ENCODE measurements around the gene LTBP1. TPM values are rescaled to one million over a fixed set of nuclear protein-coding genes. Genes with fewer than 3 reads are reported as not detected.
"Not testable (repeated sequence)": the region's sequence is repeated elsewhere in the genome, so short reads cannot be mapped to it uniquely, and the experiment has no call there.

Gene LTBP1
- total RNA-seq, 2 donors from 2014 or later: 0.04 to 0.29 TPM

DNA sequence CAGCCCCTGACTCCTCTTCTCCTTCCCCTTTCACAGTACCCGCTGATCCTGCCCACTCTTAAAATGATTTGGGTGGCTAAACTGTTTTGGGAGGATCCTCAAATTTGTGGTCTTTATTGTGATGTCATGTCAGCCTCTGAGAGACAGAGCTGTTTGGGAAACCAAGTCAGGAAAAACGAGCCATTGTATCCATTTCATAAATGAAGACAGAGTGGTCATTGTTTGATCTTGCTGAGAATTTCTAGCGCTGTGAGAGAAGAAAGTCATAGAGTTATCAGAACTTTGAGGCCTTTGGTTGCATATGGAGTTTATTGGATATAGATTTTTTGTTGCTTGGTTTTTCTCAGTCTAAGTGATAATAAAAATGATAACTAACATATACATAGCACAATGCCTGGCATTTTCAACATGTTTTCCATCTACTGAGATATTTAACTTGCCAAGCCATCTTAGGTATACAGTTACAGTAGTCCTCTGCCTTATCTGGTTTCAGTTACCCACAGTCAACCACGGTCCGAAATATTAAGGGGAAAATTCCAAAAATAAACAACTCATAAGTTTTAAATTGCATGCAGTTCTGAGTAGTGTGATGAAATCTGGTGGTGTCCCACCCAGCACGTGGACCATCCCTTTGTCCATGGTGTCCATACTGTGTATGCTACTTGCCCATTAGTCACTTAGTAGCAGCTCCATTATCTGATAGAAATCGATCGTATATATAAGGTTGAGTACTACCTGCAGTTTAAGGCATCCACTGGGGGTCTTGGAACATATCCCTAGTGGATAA, 424.7 kb downstream of the LTBP1 start:
- ATAC-seq (replicated peaks): no peak
- Mint-ChIP-seq H3K36me3 (ENCODE audit: low read depth) (no peaks in the 10 kb centered on the region), H3K4me1 (no peaks in the 10 kb centered on the region), H3K4me3 (no peak overlapping the region), H3K9me3 (no peaks in the 10 kb centered on the region), H3K27me3 (peaks cover 7% of the 10 kb centered on the region), H3K27ac (no peak overlapping the region)

DNA sequence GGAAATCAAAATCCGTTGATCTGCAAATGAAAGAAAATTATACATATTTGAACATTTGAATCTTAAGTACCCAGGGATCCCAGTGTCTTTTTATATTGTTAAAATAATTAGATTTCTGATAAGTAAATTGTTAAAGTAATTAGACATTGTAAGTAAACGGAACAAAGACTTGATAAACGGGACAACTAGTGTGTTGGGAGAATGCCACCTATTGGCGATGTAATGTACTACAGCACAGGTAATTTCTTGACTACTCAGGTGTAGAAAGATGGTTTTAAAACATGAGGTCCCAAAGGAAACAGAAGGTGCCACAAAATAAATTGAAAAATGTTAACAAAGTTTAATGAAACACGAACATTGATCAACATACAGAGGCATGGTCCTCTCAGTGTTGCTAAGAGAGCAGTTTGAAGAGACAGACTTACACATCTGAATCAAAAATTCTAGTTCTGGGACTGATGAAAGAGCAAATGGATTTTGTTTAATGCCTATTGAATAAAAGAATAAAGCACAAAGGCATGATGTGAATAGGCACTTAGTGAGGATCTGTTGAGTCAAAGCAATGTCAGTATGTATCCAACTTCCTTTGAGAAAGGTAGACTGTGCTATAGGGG, 426.3 kb downstream of the LTBP1 start:
- Mint-ChIP-seq H3K27me3 (peaks cover 3% of the 10 kb centered on the region), H3K9me3 (no peaks in the 10 kb centered on the region), H3K27ac (no peak overlapping the region), H3K36me3 (ENCODE audit: low read depth) (no peaks in the 10 kb centered on the region), H3K4me1 (no peaks in the 10 kb centered on the region), H3K4me3 (no peak overlapping the region)
- no peak for ATAC-seq (replicated peaks)

DNA sequence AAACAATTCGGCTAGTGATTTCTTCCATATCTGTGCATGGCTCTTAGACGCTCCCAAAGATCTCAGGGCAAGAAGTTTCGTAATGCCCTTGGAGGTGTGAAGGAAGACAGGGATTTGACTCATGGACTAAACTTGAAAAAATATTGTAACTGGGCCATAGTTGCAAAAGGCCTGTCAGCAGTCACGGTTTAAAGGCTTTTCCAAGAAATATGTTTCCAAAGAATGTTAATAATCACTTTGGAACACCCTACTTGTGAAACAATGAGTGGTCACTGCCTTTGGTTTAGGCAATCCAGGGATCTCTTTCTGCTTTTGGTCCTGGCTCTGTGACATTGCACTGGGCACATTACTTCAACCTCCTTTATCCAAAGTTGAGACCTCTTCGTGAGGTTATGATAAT, 427.2 kb downstream of the LTBP1 start:
- H3K36me3 Mint-ChIP-seq (ENCODE audit: low read depth): no peaks in the 10 kb centered on the region
- H3K4me1 Mint-ChIP-seq: no peaks in the 10 kb centered on the region
- H3K9me3 Mint-ChIP-seq: no peaks in the 10 kb centered on the region
- ATAC-seq (replicated peaks): no peak
- H3K27me3 Mint-ChIP-seq: peaks cover 3% of the 10 kb centered on the region
- H3K4me3 Mint-ChIP-seq: no peak overlapping the region
- no peak overlapping the region for H3K27ac Mint-ChIP-seq

DNA sequence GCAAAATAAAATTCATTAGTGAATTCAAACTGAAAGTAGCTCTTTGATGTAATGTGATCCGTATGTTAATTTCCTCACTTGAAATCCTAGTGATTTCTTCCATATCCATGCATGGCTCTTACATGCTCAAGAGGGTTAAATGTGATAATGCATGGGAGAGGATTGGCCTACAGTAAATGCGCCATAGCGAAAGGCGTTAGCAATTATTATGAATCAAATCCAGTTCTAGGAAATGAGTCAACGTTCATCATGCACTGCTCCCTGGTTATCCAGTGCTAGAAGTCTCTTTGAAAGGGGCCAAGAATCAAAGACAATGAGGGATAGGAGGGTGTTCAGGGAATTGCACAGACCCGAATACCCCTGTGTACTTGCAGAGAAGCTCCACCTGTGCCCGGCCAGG, 428.3 kb downstream of the LTBP1 start:
- Mint-ChIP-seq H3K27ac (no peak overlapping the region), H3K9me3 (no peaks in the 10 kb centered on the region), H3K4me1 (no peaks in the 10 kb centered on the region), H3K36me3 (ENCODE audit: low read depth) (no peaks in the 10 kb centered on the region), H3K4me3 (no peak overlapping the region), H3K27me3 (peaks cover 5% of the 10 kb centered on the region)
- no peak for ATAC-seq (replicated peaks)

DNA sequence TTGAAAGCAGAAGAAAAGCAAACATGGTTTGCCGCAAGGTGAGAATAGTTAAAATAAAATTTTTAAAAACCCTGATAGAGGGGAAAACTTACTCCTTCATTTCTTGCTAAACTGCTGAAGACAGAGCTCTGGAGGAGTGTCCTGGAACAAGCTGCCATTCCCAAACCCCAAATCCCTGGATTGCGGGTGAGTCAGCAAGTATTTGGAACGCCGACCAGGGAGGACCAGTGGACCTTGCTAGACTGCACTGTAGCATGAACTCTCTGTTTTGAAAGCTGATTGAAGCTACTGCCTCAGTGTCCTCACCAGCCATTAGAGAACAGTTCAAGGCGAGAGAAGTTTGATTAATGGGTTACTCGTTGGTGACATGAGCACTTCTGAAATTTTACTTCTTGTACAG, 430.3 kb downstream of the LTBP1 start:
- no peak for ATAC-seq (replicated peaks)
- Mint-ChIP-seq H3K36me3 (ENCODE audit: low read depth) (no peaks in the 10 kb centered on the region), H3K27ac (no peak overlapping the region), H3K9me3 (no peaks in the 10 kb centered on the region), H3K4me1 (no peaks in the 10 kb centered on the region), H3K4me3 (no peak overlapping the region), H3K27me3 (peaks cover 12% of the 10 kb centered on the region)

DNA sequence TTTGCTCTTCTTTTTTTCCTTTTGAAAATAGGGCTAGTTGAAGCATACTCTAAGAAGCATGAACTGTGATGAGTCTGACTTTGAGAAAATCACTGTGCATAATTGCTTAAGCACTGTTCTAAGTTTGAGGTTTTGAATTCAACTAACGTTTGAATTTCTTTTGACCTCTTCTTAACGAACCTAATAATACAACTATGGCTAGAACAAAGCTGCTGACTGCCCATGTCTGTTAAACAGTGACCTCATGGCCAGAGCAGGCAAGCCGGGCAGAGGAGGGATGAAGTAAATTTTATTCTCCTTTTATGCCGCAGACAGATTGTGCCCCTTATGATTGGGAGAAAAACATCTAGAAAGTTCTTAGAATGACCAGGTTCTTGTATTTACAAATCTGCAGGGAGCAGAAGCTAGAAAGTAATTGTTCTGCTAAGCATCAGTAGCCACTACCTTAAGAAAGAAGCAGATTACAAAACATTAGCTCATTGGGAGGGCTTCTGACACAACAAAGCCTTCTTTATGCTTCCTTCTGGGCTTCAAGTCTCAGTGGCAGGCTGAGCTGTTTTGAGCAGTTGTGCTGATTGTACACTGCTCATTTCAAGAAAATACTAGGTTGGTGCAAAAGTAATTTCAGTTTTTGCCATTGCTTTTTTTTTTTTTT, 431.9 kb downstream of the LTBP1 start:
- peaks cover 14% of the 10 kb centered on the region for H3K27me3 Mint-ChIP-seq
- ATAC-seq (replicated peaks): no peak
- H3K27ac Mint-ChIP-seq: no peak overlapping the region
- H3K9me3 Mint-ChIP-seq: no peaks in the 10 kb centered on the region
- H3K36me3 Mint-ChIP-seq (ENCODE audit: low read depth): no peaks in the 10 kb centered on the region
- no peaks in the 10 kb centered on the region for H3K4me1 Mint-ChIP-seq
- H3K4me3 Mint-ChIP-seq: no peak overlapping the region

DNA sequence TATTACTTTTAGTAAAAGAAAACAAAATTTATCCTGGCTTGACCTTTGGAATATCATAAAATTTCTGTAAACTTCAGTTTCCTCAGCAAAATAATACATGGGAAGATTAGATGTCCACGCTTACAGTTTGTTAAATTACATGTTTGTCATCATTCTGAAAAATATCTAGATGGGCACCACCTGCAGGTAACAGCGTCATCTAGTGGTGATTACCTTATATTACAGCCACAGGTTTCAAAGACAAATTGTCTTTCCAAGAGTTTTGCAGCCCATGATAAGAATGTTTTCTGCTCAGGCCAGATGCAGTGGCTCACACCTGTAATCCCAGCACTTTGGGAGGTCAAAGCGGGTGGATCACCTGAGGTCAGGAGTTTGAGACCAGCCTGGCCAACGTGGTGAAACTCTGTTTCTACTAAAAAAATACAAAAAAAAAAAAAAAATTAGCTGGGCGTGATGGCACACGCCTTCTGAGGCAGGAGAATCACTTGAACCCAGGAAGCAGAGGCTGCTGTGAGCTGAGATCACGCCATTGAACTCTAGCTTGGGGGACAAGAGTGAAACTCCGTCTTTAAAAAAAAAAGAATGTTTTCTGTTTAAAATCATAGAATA, 433.4 kb downstream of the LTBP1 start:
- no peaks in the 10 kb centered on the region for H3K36me3 Mint-ChIP-seq (ENCODE audit: low read depth)
- H3K27me3 Mint-ChIP-seq: peaks cover 22% of the 10 kb centered on the region
- H3K4me3 Mint-ChIP-seq: no peak overlapping the region
- ATAC-seq (replicated peaks): no peak
- H3K9me3 Mint-ChIP-seq: no peaks in the 10 kb centered on the region
- no peak overlapping the region for H3K27ac Mint-ChIP-seq
- no peaks in the 10 kb centered on the region for H3K4me1 Mint-ChIP-seq

DNA sequence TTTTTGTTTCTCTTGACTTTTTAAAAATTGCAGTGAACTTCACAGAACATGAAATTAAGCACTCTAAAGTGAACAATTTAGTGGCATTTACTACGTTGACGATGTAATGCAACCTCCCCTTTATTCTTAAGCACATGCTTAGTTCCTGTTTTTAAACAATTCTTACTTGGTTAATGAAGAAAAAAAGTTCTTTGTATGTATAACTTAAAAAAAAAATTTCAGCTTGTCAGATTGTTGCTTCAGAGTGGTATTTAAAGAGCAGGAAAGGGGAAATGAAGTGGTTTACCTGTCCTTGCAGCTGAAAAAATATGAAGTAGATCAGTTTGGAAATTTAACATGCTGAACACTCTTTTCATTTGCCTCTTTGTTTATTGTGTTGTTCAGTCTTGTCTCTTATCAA, 434.0 kb downstream of the LTBP1 start:
- no peaks in the 10 kb centered on the region for H3K4me1 Mint-ChIP-seq
- H3K27ac Mint-ChIP-seq: no peak overlapping the region
- H3K27me3 Mint-ChIP-seq: peaks cover 22% of the 10 kb centered on the region
- no peak overlapping the region for H3K4me3 Mint-ChIP-seq
- H3K9me3 Mint-ChIP-seq: no peaks in the 10 kb centered on the region
- no peak for ATAC-seq (replicated peaks)
- no peaks in the 10 kb centered on the region for H3K36me3 Mint-ChIP-seq (ENCODE audit: low read depth)

DNA sequence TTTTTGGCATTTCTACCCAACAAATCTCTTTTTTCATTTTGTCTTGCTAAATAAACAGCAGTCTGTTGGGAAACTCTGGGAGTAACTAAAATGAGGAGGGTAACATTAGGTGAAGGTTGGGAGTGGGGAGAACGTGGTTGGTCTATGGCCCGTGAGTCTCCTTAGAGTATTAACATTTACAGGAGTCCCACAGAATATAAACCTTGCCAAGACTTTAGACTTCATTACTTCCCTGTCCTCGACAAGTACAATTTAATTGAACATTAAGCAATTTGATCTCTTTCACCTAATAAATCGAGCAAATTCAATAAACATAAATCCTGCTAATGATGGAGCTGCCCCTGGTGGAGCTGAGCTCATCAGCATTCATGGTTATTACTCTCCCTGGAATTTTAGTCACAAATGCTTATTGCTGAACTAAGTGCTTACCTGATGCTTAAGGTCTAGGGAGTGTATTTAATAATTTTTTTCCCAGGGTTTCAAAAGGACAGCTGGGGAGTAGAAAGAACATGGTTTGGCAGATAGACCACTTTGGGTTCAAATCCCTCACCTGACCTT, 434.6 kb downstream of the LTBP1 start:
- Mint-ChIP-seq H3K9me3 (no peaks in the 10 kb centered on the region), H3K36me3 (ENCODE audit: low read depth) (no peaks in the 10 kb centered on the region), H3K27ac (no peak overlapping the region), H3K4me1 (no peaks in the 10 kb centered on the region), H3K4me3 (no peak overlapping the region), H3K27me3 (peaks cover 22% of the 10 kb centered on the region)
- no peak for ATAC-seq (replicated peaks)

DNA sequence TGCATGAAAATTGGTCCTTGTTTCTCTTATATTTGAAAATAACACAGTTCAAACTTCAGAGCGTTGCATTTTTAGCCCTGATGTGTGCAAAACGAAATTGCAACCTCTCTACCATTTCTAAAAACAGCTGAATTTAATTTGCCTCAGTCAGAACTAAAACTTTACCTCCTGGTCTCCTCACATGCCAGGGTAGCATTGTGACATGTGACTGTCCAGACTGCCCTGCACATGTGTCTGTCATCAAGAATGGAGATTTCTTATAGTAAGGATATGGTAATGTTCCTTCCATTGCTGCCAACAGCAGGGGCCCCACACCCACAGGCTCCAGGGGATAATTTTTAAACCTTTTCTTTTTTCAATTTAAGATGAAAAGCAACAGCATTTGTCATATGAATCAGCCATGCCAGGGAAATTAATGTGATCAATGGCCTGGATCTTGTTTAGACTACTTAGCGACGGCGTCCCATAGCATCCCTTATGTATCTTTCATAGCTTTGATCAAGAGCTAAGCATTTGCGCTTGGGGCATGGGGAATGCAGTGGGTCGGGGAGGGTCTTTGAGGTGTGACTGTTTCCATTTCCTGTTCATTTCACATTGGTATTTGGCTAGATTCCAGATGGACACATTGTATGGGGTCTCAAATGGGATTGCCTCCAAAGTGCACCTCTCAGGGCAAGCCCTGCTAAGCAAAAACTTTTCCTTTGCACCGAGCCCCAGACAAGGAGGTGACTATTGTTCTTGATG, 437.3 kb downstream of the LTBP1 start:
- no peaks in the 10 kb centered on the region for H3K9me3 Mint-ChIP-seq
- H3K4me3 Mint-ChIP-seq: no peak overlapping the region
- no peaks in the 10 kb centered on the region for H3K36me3 Mint-ChIP-seq (ENCODE audit: low read depth)
- H3K4me1 Mint-ChIP-seq: no peaks in the 10 kb centered on the region
- no peak overlapping the region for H3K27ac Mint-ChIP-seq
- H3K27me3 Mint-ChIP-seq: peaks cover 27% of the 10 kb centered on the region
- no peak for ATAC-seq (replicated peaks)

DNA sequence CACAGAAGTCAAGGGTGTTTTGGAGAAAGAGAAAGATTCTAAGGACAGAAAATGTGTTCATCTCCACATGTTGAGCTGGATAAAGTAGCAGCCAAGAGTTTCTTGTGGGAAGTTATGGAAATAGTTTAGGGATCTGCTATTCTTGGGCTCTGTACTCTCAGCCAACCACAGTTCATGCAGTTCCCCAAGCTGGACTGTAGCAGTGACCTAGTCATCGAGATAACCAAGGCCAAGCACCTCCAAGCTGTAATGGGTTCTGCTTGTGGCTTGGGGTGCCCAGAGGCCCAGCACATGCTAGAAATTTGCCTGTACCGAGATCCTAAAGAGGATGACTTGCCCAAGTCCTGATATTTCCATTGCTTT, 437.8 kb downstream of the LTBP1 start:
- peaks cover 27% of the 10 kb centered on the region for H3K27me3 Mint-ChIP-seq
- no peaks in the 10 kb centered on the region for H3K4me1 Mint-ChIP-seq
- H3K4me3 Mint-ChIP-seq: no peak overlapping the region
- no peak for ATAC-seq (replicated peaks)
- H3K36me3 Mint-ChIP-seq (ENCODE audit: low read depth): no peaks in the 10 kb centered on the region
- no peak overlapping the region for H3K27ac Mint-ChIP-seq
- H3K9me3 Mint-ChIP-seq: no peaks in the 10 kb centered on the region

DNA sequence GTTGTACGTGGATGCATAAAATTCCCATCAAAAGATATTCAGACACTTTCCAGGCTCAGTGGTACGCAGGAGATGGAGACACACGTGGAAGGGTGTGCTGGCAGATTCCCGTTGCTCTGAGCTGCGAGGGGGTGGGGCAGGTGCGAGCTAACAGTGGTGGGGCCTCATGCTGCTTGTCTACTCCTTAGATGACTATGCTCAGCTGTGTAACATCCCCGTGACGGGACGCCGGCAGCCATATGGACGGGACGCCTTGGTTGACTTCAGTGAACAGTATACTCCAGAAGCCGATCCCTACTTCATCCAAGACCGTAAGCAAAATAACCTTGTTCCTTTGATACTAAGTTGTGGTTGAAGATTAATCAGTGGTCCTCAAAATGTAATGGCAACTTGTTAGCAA, 442.2 kb downstream of the LTBP1 start:
- no peaks in the 10 kb centered on the region for H3K9me3 Mint-ChIP-seq
- no peak for ATAC-seq (replicated peaks)
- no peaks in the 10 kb centered on the region for H3K36me3 Mint-ChIP-seq (ENCODE audit: low read depth)
- H3K4me3 Mint-ChIP-seq: no peak overlapping the region
- no peaks in the 10 kb centered on the region for H3K4me1 Mint-ChIP-seq
- no peak overlapping the region for H3K27ac Mint-ChIP-seq
- peaks cover 17% of the 10 kb centered on the region for H3K27me3 Mint-ChIP-seq

DNA sequence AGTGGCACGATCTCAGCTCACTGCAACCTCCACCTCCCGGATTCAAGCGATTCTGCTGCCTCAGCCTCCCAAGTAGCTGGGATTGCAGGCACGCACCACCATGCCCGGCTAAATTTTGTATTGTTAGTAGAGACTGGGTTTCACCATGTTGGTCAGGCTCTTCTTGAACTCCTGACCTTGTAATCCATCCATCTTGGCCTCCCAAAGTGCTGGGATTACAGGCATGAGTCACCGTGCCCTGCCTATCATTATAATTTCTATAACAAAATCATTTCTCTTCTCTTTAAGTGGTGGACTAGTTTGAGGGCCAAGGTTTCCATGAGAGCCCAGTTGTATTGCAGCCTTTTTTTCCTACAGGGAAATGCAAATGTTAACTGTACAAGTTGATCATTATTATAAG, 442.9 kb downstream of the LTBP1 start:
- H3K36me3 Mint-ChIP-seq (ENCODE audit: low read depth); ATAC-seq (replicated peaks); H3K9me3 Mint-ChIP-seq; H3K4me3 Mint-ChIP-seq; H3K27ac Mint-ChIP-seq; H3K4me1 Mint-ChIP-seq: not testable (repeated sequence)
- peaks cover 12% of the 10 kb centered on the region for H3K27me3 Mint-ChIP-seq

DNA sequence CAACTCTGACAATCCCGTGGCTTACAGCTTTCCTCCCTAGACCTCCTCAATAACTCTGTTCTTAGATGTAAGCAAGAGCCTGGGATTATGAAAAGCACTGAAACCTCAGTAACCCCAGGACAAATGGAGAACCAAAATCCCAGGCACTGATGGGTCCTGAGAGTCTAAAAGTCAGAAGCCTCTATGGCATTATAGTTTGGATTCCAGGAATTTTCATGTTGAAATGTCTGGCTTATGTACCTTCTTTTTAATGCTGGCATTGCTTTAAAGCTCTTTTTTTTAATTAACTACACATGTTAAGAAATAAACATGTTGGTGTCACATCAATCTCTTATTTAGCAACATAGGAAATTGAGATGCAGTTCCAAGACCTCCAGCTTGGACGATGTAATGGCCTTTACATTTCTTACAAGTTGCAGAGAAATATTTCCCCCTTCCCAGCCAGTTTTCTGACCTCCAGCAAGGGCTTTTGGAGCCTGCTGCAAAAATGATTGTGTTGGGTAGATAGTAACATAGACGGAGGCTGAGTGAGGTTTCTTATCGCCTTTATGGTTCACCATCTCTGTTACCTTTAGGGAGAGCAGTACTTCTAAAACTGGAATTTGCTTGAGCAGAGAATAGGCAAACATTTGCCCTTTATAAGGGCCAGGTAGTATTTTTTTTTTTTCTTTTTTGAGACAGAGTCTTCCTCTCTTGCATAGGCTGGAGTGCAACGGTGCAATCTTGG, 444.9 kb downstream of the LTBP1 start:
- no peaks in the 10 kb centered on the region for H3K9me3 Mint-ChIP-seq
- H3K4me1 Mint-ChIP-seq: no peaks in the 10 kb centered on the region
- peaks cover 9% of the 10 kb centered on the region for H3K27me3 Mint-ChIP-seq
- no peak for ATAC-seq (replicated peaks)
- H3K36me3 Mint-ChIP-seq (ENCODE audit: low read depth): no peaks in the 10 kb centered on the region
- no peak overlapping the region for H3K27ac Mint-ChIP-seq
- H3K4me3 Mint-ChIP-seq: no peak overlapping the region

Data from activated T-helper 17 cell treated with anti-CD3 and anti-CD28 coated beads, Interleukin-2, amount 50 U/mL, for 72 hours (primary cell).